Activated T-cell treated with anti-CD3 and anti-CD28 coated beads, Interleukin-2, amount 50 U/mL, for 24 hours (primary cell): ENCODE results near the gene ZNF366.

Source experiments
- DNase-seq: peaks from one replicate; pipeline ENCODE4 v3.0.0-alpha.2; 2020
- H3K27ac Mint-ChIP-seq: 2 replicates; pipeline ENCODE4 v1.8.0; 2020; ENCODE audit warnings: mild to moderate bottlenecking, mixed read lengths
- H3K27me3 Mint-ChIP-seq: 2 replicates; pipeline ENCODE4 v1.8.0; 2020; ENCODE audit warnings: mixed read lengths
- H3K36me3 Mint-ChIP-seq: 2 replicates; pipeline ENCODE4 v1.8.0; 2020; ENCODE audit warnings: low read depth, mixed read lengths
- H3K4me1 Mint-ChIP-seq: 2 replicates; pipeline ENCODE4 v1.8.0; 2020; ENCODE audit warnings: low read depth, mixed read lengths
- H3K4me3 Mint-ChIP-seq: 2 replicates; pipeline ENCODE4 v1.8.0; 2020; ENCODE audit warnings: mild to moderate bottlenecking, moderate library complexity, mixed read lengths
- H3K9me3 Mint-ChIP-seq: 2 replicates; pipeline ENCODE4 v1.8.0; 2020; ENCODE audit warnings: mixed read lengths

Gene ZNF366

DNA sequence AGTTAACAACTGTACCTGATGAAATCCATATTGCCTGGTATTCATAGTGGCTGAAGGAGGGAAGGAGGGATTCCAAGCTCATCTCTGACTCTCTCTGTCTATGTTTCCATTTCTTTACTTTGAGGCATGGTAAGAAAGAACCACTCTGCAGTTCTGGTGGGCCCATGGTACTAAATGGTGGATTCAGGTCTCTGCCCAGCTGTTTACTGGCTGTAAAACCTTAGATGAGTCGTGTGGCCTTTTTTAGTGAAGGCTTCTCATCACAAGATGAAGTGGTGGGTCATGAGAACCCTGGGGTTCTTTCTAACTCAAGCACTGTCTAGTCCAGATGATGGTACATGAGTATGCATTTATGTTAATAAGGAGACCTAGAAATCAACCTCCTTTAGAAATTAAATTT lies 49.7 kb downstream of the ZNF366 start:
- Mint-ChIP-seq H3K27ac (no peak overlapping the region), H3K36me3 (no peaks in the 10 kb centered on the region), H3K9me3 (no peaks in the 10 kb centered on the region), H3K4me1 (no peaks in the 10 kb centered on the region), H3K4me3 (no peak overlapping the region), H3K27me3 (peaks cover 12% of the 10 kb centered on the region)
- DNase-seq, result no peak

DNA sequence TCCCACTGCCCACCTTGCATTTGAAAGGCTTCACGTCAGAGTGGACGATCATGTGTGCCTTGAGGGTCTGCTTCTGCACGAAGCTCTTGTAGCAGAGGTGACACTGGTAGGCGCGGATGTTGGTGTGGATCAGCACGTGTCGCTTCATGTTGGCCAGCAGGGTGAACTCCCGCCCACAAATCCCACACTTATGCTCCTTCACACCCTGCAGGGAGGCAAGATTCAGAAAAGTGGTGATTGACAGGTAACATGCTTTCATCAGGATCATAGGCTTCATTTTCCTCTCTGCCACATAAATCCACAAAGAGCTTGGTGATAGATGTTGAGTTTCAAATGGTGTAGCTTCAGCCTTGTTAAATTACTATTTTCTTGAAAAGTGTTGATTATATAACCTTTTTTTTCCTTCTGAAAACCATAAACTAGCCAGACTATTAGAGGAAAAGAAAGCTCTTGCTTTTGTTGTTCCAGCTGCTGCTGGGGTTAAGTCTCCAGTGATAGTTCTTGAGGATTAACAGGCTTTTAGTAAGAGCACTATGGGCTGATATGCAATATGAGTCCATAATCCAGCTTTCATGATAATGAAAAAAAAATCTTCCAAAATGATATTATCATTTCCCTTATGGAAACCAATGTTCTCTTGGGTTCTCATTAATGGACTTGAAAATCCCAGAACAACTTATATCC lies 50.7 kb downstream of the ZNF366 start:
- H3K36me3 Mint-ChIP-seq, result no peaks in the 10 kb centered on the region
- no peak overlapping the region for H3K27ac Mint-ChIP-seq
- H3K27me3 Mint-ChIP-seq, result peaks cover 10% of the 10 kb centered on the region
- no peaks in the 10 kb centered on the region for H3K4me1 Mint-ChIP-seq
- H3K9me3 Mint-ChIP-seq, result no peaks in the 10 kb centered on the region
- no peak overlapping the region for H3K4me3 Mint-ChIP-seq
- DNase-seq, result no peak

DNA sequence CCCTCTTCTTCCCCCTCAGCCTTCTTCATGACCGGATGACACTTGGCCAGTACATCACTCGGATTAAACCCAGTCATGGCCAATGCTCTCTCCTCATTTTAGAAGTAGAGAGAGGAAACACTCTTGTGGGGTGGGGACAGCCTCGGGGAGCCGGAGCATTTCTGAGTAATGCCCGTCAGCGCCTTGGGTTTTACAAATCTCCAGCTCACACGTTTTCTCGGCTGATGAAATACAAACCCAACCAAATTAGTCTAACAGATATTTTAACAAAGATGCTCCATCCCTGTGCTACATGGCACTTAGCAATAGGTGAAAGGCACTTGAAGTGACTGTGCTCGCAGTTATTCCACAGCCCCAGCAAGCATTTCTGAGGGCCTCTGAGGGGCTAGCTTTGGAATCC lies 51.7 kb downstream of the ZNF366 start:
- Mint-ChIP-seq H3K27ac (no peak overlapping the region), H3K4me3 (no peak overlapping the region), H3K36me3 (no peaks in the 10 kb centered on the region), H3K4me1 (no peaks in the 10 kb centered on the region), H3K27me3 (peaks cover 11% of the 10 kb centered on the region), H3K9me3 (no peaks in the 10 kb centered on the region)
- no peak for DNase-seq

DNA sequence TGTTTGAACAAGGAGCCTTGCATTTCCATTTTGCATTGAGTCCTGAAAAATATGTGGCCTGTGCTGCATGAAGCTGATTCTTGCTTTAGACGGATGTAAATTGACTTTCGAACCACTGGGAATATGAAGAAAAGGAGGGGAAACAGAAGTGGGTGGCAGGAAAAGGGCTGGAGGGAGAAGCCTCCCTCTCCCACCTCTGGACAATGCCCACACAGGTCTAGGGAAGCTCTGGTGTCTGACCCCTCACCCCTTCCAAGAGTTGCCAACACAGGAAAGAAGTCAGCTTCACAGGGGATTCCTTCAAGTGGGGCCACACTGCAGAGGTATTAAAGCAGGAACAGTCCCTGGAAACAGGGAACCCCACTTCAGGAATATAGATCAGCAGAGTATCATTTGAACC lies 52.2 kb downstream of the ZNF366 start:
- no peak for DNase-seq
- Mint-ChIP-seq H3K4me1 (no peaks in the 10 kb centered on the region), H3K27ac (no peak overlapping the region), H3K4me3 (no peak overlapping the region), H3K36me3 (no peaks in the 10 kb centered on the region), H3K9me3 (no peaks in the 10 kb centered on the region), H3K27me3 (peaks cover 11% of the 10 kb centered on the region)

DNA sequence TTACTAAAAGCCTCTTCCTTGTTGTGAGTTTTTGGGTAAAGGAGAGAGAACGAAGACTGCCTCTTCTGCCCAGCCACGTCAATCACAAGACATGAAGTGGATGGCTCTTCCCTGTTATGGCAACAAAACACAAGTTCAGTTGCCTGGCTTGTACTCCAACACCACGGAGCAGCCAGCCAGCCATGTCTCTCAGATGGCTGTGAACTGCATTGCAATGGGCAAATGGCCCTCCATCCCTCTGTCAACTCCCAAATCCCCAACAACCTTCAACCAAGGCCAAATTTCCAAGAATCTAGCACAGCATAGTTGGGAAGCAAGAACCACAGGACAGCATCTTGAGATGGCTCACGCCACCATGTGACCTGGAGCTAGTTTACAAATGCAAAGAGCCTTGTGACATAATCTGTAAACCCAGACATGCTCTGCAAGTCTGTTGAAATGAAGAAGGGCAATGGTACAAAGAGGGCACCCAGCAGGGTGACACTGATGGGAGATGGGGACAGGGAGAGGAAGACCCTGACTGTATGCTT lies 53.9 kb downstream of the ZNF366 start:
- Mint-ChIP-seq H3K27me3 (peaks cover 16% of the 10 kb centered on the region), H3K4me1 (no peaks in the 10 kb centered on the region), H3K36me3 (no peaks in the 10 kb centered on the region), H3K4me3 (no peak overlapping the region), H3K27ac (no peak overlapping the region), H3K9me3 (no peaks in the 10 kb centered on the region)
- DNase-seq, result no peak

DNA sequence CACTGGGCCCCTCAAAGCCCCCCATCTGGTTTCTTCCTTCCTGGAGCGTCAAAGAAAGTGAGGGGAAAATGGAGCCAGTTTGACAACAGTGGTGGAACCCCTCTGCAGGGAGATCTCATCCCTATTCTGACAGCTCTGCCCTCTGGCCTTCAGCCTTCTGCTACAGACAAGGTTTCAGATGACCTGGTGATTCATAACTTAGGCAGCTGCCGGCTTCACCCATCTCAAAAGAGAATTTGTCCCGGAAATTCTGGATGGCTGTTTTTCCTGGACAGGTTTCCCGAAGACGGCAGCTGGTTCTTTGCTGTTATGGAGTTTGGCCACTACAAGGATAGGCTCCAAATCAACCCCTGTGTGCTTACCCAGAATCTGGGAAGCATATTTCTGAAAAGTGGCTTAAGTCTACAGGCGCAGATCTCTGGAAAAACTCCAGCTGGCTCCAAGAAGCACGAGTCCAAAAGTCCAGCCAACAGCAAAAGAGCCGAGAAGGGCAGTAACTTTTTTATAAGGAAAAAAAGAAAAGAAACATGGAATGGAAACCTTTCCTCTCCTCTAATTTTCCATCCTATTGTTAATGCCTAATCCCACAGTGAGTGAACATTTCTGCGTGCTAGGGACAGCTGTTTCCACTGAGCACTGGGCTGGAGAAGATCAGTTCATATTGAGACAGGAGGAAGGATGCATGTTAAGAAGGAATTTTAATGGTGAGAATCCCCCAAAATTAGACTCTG lies 54.5 kb downstream of the ZNF366 start:
- Mint-ChIP-seq H3K4me3 (no peak overlapping the region), H3K9me3 (no peaks in the 10 kb centered on the region), H3K27me3 (peaks cover 16% of the 10 kb centered on the region), H3K36me3 (no peaks in the 10 kb centered on the region), H3K4me1 (no peaks in the 10 kb centered on the region), H3K27ac (no peak overlapping the region)
- DNase-seq, result no peak

DNA sequence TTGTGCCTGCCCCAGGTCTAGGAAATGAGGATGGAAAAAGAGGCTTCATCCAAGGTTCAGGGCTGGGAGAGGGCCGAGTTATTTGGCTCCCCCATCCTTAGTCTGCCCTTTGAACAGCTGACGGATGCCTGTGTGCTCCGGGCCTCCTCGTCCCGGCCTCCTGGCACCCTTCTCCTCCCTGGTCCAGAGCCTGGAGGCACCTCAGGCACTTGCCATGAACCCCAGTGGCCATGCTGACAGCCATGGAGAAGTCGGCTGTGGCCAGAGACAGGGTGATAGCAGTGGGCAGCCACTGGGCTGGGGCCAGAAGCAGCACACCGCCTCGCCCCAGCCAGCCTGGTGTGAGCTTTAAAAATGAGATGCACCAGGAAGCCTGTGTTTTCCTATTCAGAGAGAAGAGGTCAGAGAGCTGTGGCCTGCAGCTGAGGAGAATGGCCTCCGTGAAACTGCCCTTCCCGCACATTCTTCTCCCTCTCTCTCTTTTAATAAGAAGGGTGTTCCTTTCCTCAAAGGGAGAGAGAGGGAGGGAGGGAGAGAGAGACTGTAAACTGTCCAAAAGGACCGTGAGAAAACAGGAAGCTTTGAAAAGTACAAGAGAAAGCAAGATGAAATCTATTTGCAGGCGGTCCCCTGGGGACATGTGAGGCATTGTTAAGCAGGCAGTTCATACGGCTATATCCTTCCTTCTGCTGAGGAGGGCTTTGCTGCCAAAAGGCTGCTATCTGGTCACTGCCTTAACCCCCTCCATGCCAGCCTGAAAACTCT lies 55.3 kb downstream of the ZNF366 start:
- H3K4me1 Mint-ChIP-seq, result no peaks in the 10 kb centered on the region
- no peak overlapping the region for H3K4me3 Mint-ChIP-seq
- H3K36me3 Mint-ChIP-seq, result no peaks in the 10 kb centered on the region
- no peak for DNase-seq
- no peaks in the 10 kb centered on the region for H3K9me3 Mint-ChIP-seq
- H3K27me3 Mint-ChIP-seq, result peaks cover 16% of the 10 kb centered on the region
- H3K27ac Mint-ChIP-seq, result no peak overlapping the region

DNA sequence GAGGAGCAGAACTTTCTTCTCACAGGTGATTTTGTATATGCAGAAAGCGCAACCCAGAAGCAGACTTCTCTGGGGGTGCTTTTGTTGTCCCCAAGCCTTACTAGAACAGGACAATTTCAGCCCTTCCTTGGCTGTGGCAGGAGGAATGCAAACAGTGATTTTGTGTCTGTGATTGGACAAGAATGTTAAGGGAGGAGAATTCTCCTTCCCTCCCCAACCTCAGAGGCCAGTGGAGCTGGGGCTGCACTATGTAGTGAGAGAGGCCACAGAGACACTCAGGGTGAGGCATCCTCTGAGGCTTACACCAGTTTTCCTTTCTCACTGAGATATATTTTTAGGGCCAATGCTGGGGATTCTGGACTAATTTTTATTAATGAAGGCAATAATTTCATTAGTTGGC lies 58.8 kb downstream of the ZNF366 start:
- H3K9me3 Mint-ChIP-seq, result no peaks in the 10 kb centered on the region
- DNase-seq, result no peak
- no peaks in the 10 kb centered on the region for H3K4me1 Mint-ChIP-seq
- H3K4me3 Mint-ChIP-seq, result no peak overlapping the region
- H3K27ac Mint-ChIP-seq, result no peak overlapping the region
- H3K27me3 Mint-ChIP-seq, result peaks cover 16% of the 10 kb centered on the region
- H3K36me3 Mint-ChIP-seq, result no peaks in the 10 kb centered on the region

DNA sequence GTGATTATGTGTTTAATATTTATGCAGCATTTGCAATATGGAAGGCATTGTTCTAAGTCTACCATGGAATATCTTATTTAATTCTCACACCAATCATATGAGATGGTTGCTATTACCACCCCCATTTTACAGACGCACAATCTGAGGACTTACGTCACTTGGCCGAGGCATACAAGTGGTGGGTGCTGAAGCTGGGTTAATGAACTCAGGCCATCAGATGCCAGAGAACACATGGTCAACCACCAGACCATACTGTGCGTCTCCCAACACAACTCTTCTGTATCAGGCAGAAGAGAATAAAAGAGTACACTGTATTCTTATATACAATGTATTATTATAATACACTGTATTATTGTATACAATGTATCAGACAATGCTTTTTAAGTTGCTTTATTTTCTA lies 59.5 kb downstream of the ZNF366 start:
- no peak overlapping the region for H3K4me3 Mint-ChIP-seq
- H3K36me3 Mint-ChIP-seq, result no peaks in the 10 kb centered on the region
- peaks cover 11% of the 10 kb centered on the region for H3K27me3 Mint-ChIP-seq
- H3K27ac Mint-ChIP-seq, result no peak overlapping the region
- no peak for DNase-seq
- H3K9me3 Mint-ChIP-seq, result no peaks in the 10 kb centered on the region
- no peaks in the 10 kb centered on the region for H3K4me1 Mint-ChIP-seq

DNA sequence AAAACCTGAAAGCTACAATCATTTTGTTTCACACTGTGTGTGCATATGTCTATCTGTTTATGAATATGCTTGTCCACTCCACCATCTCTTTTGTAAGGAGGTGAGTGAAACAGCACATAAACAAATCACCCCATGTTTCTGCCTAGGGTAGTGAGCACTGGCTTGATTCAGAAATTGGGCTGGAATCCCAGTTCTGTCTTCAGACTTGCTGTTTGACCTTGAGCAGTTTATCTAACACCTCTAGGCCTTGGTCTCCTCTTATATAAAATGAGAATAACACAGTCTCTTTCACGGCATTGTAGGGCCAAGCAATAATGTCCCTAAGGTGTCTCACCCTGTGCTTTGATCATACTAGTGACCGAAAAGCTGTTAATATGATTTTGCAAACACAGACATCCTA lies 61.2 kb downstream of the ZNF366 start:
- H3K27ac Mint-ChIP-seq, result no peak overlapping the region
- DNase-seq, result no peak
- peaks cover 4% of the 10 kb centered on the region for H3K27me3 Mint-ChIP-seq
- no peak overlapping the region for H3K4me3 Mint-ChIP-seq
- H3K4me1 Mint-ChIP-seq, result no peaks in the 10 kb centered on the region
- H3K9me3 Mint-ChIP-seq, result no peaks in the 10 kb centered on the region
- no peaks in the 10 kb centered on the region for H3K36me3 Mint-ChIP-seq

DNA sequence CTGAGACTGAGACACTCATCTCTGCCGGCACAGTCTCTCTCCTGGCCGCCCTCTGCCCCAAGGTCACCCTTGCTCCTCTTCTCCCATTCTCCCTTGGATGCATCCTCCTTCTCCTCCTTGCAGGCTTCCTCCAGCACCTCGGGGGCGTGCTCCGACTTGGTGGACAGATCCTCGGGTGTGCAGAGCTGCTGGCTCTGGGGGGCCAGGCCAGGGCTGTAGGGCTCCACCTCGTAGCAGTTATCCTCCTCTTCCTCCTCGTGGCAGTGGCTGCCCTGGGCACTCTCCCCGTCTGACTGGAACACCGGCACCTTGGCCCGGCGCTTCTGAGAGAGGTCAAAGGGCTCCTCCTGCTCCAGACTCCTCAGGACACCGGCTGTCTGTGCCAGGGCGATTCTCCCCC lies 63.3 kb downstream of the ZNF366 start:
- Mint-ChIP-seq H3K27ac (no peak overlapping the region), H3K4me1 (no peaks in the 10 kb centered on the region), H3K36me3 (no peaks in the 10 kb centered on the region), H3K4me3 (no peak overlapping the region), H3K9me3 (no peaks in the 10 kb centered on the region), H3K27me3 (no peaks in the 10 kb centered on the region)
- no peak for DNase-seq

DNA sequence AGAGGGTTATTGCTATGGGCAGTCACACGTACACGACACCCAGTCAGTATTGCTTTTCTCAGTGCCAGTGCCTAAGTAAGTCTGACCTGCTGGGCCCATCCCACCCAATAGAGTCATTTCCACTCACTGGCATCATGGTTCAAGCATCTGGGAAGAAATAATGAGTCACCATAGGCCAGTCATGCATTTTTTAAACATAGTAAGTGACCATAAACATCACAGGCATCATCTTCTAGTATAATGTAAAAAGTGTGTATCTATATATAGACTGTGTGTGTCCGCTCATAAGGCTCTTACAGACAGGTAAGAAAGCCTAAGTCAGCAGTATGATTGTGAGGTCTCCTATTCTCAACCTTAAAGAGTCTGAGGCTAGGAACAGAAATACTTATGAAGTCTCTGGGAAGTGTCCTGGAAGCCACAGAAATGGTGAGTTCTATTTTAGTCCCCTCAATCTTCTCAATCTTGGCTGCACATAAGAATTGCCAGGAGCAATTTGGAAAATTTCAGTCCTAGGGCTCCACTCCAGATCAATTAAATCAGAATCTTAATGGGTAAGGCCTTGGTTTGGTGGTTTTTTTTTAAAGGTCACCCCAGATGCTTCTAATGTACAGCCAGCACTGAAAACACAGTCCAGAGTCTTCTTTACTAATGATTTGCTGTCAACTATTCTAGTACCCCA lies 65.2 kb downstream of the ZNF366 start:
- Mint-ChIP-seq H3K27me3 (peaks cover 5% of the 10 kb centered on the region), H3K4me3 (no peak overlapping the region)
- DNase-seq, result no peak

DNA sequence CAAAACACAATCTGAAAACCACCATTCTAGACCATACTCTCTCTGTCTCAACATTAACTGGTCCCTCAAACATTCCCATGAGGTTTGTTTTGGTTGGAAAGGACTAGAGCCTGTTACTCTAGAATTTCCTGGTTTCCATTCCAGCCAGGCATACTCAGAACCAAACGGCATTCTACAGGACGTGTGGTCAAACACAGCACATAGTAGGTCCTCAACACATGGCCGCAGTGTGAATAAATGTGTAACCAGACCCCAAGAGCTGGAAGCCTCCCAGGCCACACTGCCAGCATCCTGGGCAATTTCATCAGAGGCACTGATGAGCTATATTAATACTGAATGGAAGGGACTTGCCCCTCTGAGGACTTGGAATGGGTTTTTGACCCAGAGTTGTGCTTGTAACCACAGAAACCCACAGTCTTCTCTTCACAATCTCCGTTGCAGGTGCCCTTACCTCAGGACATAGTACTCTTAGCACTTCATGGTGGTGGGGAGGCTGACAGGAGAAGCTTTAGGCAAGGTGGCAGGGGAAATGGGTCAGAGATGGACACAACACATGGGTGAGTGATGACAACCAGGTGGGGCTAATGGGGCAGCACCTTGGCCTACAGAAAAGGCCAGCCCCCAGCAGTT lies 66.0 kb downstream of the ZNF366 start:
- Mint-ChIP-seq H3K9me3 (no peaks in the 10 kb centered on the region), H3K4me1 (no peaks in the 10 kb centered on the region), H3K36me3 (no peaks in the 10 kb centered on the region), H3K27me3 (peaks cover 5% of the 10 kb centered on the region), H3K4me3 (no peak overlapping the region), H3K27ac (no peak overlapping the region)
- DNase-seq, result no peak

More for the DNA sequence above, 65.2 kb downstream of the ZNF366 start:
- H3K36me3 Mint-ChIP-seq, result no peaks in the 10 kb centered on the region
- no peaks in the 10 kb centered on the region for H3K4me1 Mint-ChIP-seq
- H3K27ac Mint-ChIP-seq, result no peak overlapping the region
- no peaks in the 10 kb centered on the region for H3K9me3 Mint-ChIP-seq

DNA sequence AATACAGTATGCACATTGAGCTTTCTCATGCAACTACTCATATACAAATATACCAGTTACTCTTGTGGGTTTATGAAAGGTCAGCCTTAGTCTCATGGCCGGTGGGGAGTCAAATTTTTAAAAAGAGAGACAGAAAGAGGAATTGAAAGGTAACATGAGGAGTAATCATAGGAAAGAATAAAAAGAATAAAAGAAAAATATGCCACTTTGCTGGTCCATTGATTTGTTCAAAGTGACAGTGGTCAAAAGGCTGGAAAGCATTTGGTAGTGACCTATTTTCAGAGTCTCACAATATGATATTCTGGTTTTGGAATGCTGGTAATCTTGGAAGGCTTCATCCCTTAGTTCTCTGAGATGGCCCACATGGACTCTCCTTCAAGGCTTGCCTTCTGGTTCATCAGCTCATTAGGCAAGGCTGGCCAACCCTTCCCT lies 67.0 kb downstream of the ZNF366 start:
- H3K36me3 Mint-ChIP-seq, result no peaks in the 10 kb centered on the region
- DNase-seq, result no peak
- H3K4me1 Mint-ChIP-seq, result no peaks in the 10 kb centered on the region
- H3K27ac Mint-ChIP-seq, result no peak overlapping the region
- H3K9me3 Mint-ChIP-seq, result no peaks in the 10 kb centered on the region
- H3K4me3 Mint-ChIP-seq, result no peak overlapping the region
- peaks cover 5% of the 10 kb centered on the region for H3K27me3 Mint-ChIP-seq
